Natural killer cell (primary cell): ENCODE measurements around the gene FRMPD2. TPM values are rescaled to one million over a fixed set of nuclear protein-coding genes. Genes with fewer than 3 reads are reported as not detected.

ENCODE experiments used
- ATAC-seq, 3 donors: fragments of 150-1000 bp in 2 of 3; fragments of 200-7000 bp in 1 of 3; cut with Tn5 transposase; 1 replicate in 1 of 3; 2 replicates in 2 of 3; pipeline ENCODE4 v1.10.0; 2021; ENCODE audit warnings: mild to moderate bottlenecking in 2 of 3, moderate library complexity in 2 of 3
- DNase-seq, 2 donors: peaks; one replicate each; pipeline versions ENCODE4 v3.0.0 to v3.0.0-alpha.2; 2013 to 2021; ENCODE audit warnings: mixed read lengths in 1 of 2
- H3K27ac ChIP-seq: one replicate; pipeline ENCODE4 v1.5.1; 2013; ENCODE audit warnings: mild to moderate bottlenecking, low read length
- H3K27me3 ChIP-seq: one replicate; pipeline ENCODE4 v1.6.1; 2013; ENCODE audit warnings: low read length; ENCODE audit not compliant: control insufficient read depth, insufficient read depth
- H3K36me3 ChIP-seq: one replicate; pipeline ENCODE4 v1.6.1; 2013; ENCODE audit warnings: low read length; ENCODE audit not compliant: control insufficient read depth, insufficient read depth
- H3K4me1 ChIP-seq: one replicate; pipeline ENCODE4 v1.6.1; 2013; ENCODE audit warnings: low read length; ENCODE audit not compliant: control insufficient read depth, insufficient read depth
- H3K4me3 ChIP-seq: one replicate; pipeline ENCODE4 v1.5.1; 2013; ENCODE audit warnings: low read length
- H3K9me3 ChIP-seq: one replicate; pipeline ENCODE4 v1.6.1; 2013; ENCODE audit warnings: low read length; ENCODE audit not compliant: control insufficient read depth, insufficient read depth
- H3K27ac Mint-ChIP-seq, 2 donors: one replicate each; pipeline ENCODE4 v1.8.0; 2022; ENCODE audit warnings: mild to moderate bottlenecking in 2 of 2, mixed read lengths in 2 of 2, moderate library complexity in 1 of 2
- H3K27me3 Mint-ChIP-seq, 2 donors: one replicate each; pipeline ENCODE4 v1.8.0; 2022; ENCODE audit warnings: low read depth in 2 of 2, mixed read lengths in 2 of 2
- H3K36me3 Mint-ChIP-seq: one replicate; pipeline ENCODE4 v1.8.0; 2022; ENCODE audit warnings: mixed read lengths
- H3K4me1 Mint-ChIP-seq, 2 donors: one replicate each; pipeline ENCODE4 v1.8.0; 2022; ENCODE audit warnings: mixed read lengths in 2 of 2
- H3K4me3 Mint-ChIP-seq: one replicate; pipeline ENCODE4 v1.8.0; 2022; ENCODE audit warnings: mild to moderate bottlenecking, moderate library complexity, mixed read lengths
- H3K9me3 Mint-ChIP-seq, 2 donors: one replicate each; pipeline ENCODE4 v1.8.0; 2022; ENCODE audit warnings: mixed read lengths in 2 of 2
- CTCF ChIP-seq: fragments of 200-600 bp; IDR thresholded peaks from one replicate; pipeline ENCODE4 v1.8.0; 2022; ENCODE audit warnings: antibody characterized with exemption
- WGBS: methylation state at CpG from one replicate; pipeline ENCODE4 v1.1.7; 2013; ENCODE audit warnings: missing lambda C conversion rate; ENCODE audit not compliant: insufficient coverage; 5-methylcytosine and 5-hydroxymethylcytosine counted together
- intact Hi-C: fragments of 100-400 bp; cut with micrococcal nuclease; formaldehyde crosslinking; loops from one replicate; pipeline ENCODE4 v1.14.2; 2022
- total RNA-seq, 4 donors: library from RNA; stranded (reverse); fragments of 120-200 nt in 1 of 4; gene quantifications; one replicate each; pipeline versions ENCODE4 v1.2.3 to v1.2.4, GENCODE V29; 2013 to 2022

The FRMPD2 gene
- total RNA-seq, 3 donors from 2014 or later (not counting 1 experiment from before 2014, with no cell fraction given) = 0.20 TPM; not detected in 2

DNA sequence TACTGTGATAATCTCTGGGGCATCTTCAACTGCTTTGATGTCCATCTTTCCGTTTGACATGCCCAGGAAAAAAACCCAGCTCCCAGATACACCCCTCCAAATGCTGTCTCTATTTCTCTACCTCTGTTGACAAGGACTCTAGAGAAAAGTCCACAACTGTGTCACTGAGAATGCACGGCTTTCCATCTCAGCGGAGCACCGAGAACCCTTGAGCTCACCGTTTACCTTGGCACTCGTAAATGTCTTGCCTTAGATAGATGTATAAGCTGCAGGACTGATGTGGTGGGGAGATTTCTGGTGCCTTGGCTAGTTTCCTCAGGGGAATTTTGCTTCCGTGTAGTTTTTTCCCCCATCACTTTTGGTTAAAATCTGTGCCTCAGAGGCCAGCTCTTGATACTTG is 24.6 kb upstream of the FRMPD2 start:
- H3K9me3 ChIP-seq = no peaks in the 10 kb centered on the region
- Mint-ChIP-seq H3K27me3 (peaks cover 0 to 10% of the 10 kb centered on the region in 2 donors), H3K4me1 (no peaks in the 10 kb centered on the region), H3K9me3 (no peaks in the 10 kb centered on the region), H3K27ac (no peak overlapping the region), H3K36me3 (no peaks in the 10 kb centered on the region), H3K4me3 (no peak overlapping the region)
- DNase-seq = no peak
- H3K4me3 ChIP-seq = no peak overlapping the region
- 93% methylated on average over 7 of the region's 7 CpGs for WGBS
- no peaks in the 10 kb centered on the region for H3K4me1 ChIP-seq
- ATAC-seq = no peak
- no peak for TF ChIP-seq CTCF
- intact Hi-C loops = no loop called here
- H3K27me3 ChIP-seq = no peaks in the 10 kb centered on the region
- no peaks in the 10 kb centered on the region for H3K36me3 ChIP-seq
- H3K27ac ChIP-seq = no peak overlapping the region

DNA sequence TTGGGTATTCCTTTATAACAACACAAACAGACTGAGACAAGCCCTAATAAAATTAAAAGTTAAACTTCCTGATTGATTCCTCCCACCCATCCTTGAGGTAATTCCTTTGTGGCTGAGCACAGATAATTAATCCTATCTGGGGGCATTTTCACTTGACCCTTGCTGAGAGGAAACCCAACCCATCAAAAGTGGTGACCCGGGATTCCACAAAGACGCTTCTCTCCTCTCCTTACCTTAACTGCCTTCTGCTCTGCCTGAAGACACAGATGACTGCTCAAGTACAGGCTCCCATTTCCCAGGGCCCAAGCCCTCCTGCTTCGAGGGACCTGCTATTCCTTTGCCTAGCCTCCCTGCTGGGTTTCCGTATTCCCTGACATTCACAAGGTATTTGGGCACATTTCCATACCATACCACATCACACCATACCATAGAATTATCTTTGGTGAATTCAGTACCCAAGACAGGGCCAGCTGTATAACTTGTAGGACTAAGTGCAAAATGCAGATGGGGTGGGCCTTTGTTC is 22.1 kb upstream of the FRMPD2 start:
- H3K27me3 Mint-ChIP-seq = peaks cover 0 to 12% of the 10 kb centered on the region in 2 donors
- TF ChIP-seq CTCF = no peak
- DNase-seq (no peak), ATAC-seq (no peak)
- Histone ChIP-seq H3K27ac (no peak overlapping the region), H3K9me3 (no peaks in the 10 kb centered on the region), H3K4me3 (no peak overlapping the region), H3K27me3 (no peaks in the 10 kb centered on the region), H3K4me1 (no peaks in the 10 kb centered on the region), H3K36me3 (no peaks in the 10 kb centered on the region)
- H3K9me3 Mint-ChIP-seq = no peaks in the 10 kb centered on the region
- intact Hi-C loops = no loop called here
- H3K4me1 Mint-ChIP-seq = no peaks in the 10 kb centered on the region
- H3K27ac Mint-ChIP-seq = no peak overlapping the region
- no peak overlapping the region for H3K4me3 Mint-ChIP-seq
- 89% methylated on average over 4 of the region's 4 CpGs for WGBS
- H3K36me3 Mint-ChIP-seq = no peaks in the 10 kb centered on the region

DNA sequence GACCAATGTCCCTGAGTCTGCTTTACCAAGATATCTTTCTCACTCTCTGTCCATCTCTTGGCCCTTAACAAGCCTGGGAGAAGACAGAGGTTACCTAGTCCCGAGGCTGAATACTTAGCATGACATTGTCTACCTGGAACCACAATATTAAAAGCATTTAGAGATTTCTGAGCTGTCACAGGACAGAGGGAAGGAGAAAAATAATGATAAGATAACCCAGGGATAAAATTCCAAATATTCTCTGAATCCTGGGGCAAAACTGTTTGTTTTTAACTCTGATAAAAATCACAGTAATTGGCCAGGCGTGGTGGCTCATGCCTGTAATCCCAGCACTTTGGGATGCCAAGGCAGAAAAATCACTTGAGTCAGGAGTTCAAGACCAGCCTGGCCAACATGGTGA is 19.9 kb upstream of the FRMPD2 start:
- no peak overlapping the region for H3K27ac ChIP-seq
- no peak for TF ChIP-seq CTCF
- H3K27me3 ChIP-seq = no peaks in the 10 kb centered on the region
- 87% methylated on average over 1 of the region's 2 CpGs for WGBS
- no peak for ATAC-seq
- intact Hi-C loops = no loop called here
- no peak overlapping the region for H3K4me3 Mint-ChIP-seq
- H3K27ac Mint-ChIP-seq = no peak overlapping the region
- H3K4me1 Mint-ChIP-seq = no peaks in the 10 kb centered on the region
- H3K9me3 Mint-ChIP-seq = no peaks in the 10 kb centered on the region
- no peaks in the 10 kb centered on the region for H3K4me1 ChIP-seq
- DNase-seq = no peak
- H3K9me3 ChIP-seq = no peaks in the 10 kb centered on the region
- H3K27me3 Mint-ChIP-seq = peaks cover 0 to 9% of the 10 kb centered on the region in 2 donors
- H3K36me3 ChIP-seq = no peaks in the 10 kb centered on the region
- no peak overlapping the region for H3K4me3 ChIP-seq
- no peaks in the 10 kb centered on the region for H3K36me3 Mint-ChIP-seq

DNA sequence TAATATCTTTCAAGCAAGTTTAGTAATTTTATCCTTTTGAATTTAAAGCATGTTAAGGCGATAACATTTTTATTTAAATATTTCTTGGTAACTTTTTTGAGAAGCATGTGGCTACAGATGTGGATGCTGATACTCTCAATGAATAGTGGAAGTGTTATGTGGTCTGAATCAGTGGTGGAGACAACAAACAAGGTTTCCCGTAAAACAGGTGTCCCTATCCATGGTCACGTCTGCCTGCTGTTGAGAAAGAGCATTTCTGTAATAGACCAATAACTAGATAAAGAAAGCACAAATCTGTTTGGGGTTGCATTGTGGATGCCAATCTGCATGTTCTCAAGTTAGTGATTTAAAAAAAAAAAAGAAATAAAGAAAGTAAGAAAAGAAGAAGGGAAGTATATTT is 18.1 kb upstream of the FRMPD2 start:
- TF ChIP-seq CTCF = no peak
- Histone ChIP-seq H3K27ac (no peak overlapping the region), H3K4me3 (no peak overlapping the region), H3K4me1 (peaks cover 3% of the 10 kb centered on the region), H3K36me3 (no peaks in the 10 kb centered on the region), H3K9me3 (no peaks in the 10 kb centered on the region), H3K27me3 (no peaks in the 10 kb centered on the region)
- intact Hi-C loops = no loop called here
- Mint-ChIP-seq H3K36me3 (no peaks in the 10 kb centered on the region), H3K9me3 (no peaks in the 10 kb centered on the region), H3K4me1 (no peaks in the 10 kb centered on the region), H3K27ac (no peak overlapping the region), H3K27me3 (peaks cover 0 to 6% of the 10 kb centered on the region in 2 donors), H3K4me3 (no peak overlapping the region)
- DNase-seq = no peak
- no peak for ATAC-seq
- 84% methylated on average over 3 of the region's 3 CpGs for WGBS
